Measurements from ENCODE around the gene KIFAP3.
"Not testable (repeated sequence)": the region's sequence is repeated elsewhere in the genome, so short reads cannot be mapped to it uniquely, and the experiment has no call there.

The KIFAP3 gene

DNA sequence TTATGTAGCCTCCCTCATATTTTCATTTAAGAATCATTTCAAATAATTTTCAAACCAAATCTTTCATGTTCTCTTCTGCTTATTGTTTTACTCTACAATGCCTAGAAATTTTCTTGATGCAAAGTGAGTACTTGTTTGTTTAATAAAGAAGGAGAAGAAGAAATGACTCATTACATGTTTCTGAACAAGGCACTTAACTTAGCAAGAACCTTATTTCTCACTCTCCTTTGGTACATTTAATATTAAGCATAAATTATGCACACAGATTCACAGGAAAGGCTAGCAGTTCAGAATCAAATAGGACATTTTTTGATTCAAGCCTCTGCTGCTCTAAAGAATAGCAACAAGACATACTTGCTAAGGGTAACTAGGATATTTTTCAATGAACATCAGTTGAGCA is 189.9 kb downstream of the KIFAP3 start:
- no peak for DNase-seq

DNA sequence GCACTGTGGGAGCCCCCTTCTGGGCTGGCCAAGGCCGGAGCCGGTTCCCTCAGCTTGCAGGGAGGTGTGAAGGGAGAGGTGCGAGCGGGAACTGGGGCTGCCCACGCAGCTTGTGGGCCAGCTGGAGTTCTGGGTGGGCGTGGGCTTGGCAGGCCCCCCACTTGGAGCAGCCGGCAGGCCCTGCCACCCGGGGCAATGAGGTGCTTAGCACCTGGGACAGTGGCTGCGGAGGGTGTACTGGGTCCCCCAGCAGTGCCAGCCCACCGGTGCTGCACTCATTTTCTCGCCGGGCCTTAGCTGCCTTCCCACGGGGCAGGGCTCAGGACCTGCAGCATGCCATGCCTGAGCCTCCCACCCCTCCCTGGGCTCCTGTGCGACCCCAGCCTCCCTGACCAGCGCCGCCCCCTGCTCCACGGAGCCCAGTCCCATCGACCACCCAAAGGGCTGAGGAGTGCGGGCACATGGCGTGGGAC is 192.4 kb downstream of the KIFAP3 start:
- no peak for DNase-seq

- DNase-seq: no peak
Measured at GRCh38 chr1:169879034-169879840, 195.3 kb downstream of the KIFAP3 start.

- DNase-seq: no peak
Measured at GRCh38 chr1:169878498-169878897, 196.0 kb downstream of the KIFAP3 start.

DNA sequence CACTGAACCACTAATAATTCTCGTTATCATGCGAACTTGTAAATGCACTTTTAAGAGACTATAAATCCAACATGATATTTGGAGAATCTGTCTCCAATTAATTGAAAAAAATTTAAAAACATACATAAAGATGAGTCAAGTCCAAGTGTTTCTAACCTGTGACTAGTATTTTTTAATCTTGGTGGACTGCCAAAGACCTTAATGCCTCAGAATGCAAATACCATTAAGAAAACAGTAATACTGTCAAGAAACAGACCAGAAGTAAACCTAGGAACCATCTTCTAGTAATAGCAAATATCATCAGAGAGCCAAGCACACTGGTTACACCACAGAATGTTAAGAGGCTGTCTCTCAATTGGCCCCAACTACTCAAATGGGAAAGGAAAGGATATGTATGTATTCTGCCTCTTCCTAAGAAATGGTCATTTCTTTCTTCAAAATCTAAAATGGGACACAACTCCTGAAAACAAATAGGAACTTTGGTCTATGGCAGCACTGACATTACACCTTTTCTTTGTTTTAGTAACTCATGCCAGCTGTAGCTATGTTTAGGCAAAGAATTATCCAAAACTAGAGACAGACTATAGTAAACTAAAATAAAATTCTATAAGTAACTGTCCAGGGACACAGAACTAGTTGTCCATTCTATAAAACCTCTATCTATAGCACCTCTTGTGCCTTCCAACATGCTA is 196.5 kb downstream of the KIFAP3 start:
- DNase-seq: no peak

- DNase-seq: peak; percentile 31
Measured at GRCh38 chr1:169874229-169874628, 200.3 kb downstream of the KIFAP3 start.

DNA sequence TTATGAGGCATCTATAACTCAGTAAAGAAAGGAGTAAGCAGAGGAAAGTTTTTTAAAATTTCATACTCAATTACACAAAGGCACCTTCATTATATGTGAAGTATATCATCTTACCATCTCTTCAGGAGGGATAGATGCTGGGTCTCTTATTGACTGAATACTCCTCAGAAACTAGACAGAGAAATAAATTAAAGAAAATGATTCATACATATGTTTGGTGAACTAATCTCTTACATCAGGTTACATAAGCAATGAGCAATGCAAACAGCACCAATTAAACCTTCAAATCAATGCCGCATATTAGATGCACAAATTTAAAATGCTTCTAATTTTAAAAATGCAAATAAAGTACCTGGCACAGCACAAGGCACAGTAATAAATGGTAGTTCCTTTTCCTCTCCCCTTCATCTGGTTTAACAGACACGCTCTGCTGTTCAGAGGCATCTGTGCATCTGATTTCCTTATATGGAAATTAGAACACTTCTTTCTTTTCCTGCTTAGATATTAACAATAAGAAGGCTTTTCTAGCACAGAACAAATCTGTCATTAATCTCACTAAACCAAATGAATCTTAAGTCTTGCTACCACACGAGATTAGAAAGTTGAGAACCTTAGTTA is 200.8 kb downstream of the KIFAP3 start:
- DNase-seq: no peak

- DNase-seq: no peak
Measured at GRCh38 chr1:169872906-169873305, 201.6 kb downstream of the KIFAP3 start.

DNA sequence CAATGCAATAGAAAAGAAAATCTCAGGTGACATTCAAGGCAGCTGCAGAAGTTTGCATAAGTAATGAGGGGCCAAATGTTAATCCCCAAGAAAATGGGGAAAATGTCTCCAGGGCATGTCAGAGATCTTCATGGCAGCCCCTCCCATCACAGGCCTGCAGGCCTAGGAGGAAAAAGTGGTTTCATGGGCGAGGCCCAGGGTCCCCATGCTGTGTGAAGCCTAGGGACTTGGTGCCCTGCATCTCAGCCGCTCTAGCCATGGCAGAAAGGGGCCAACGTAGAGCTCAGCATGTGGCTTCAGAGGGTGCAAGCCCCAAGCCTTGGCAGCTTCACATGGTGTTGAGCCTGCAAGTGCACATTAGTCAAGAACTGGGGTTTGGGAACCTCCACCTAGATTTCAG is 202.5 kb downstream of the KIFAP3 start:
- not testable (repeated sequence) for DNase-seq

All from T1000 (cell line).